Stimulated activated CD8-positive, alpha-beta memory T cell treated with anti-CD3 and anti-CD28 coated beads, Interleukin-12 subunit alpha, Interleukin-12 subunit beta, amount 100 ng/mL, for 1 hour (primary cell): ENCODE data around the gene MYO7A.

Experiments
- DNase-seq: peaks from one replicate; pipeline ENCODE4 v3.0.0-alpha.2; 2020; ENCODE audit warnings: low read depth

The MYO7A gene

GRCh38 chr11:77201991-77202841 lies 74.2 kb downstream of the MYO7A start:
- DNase-seq = no peak

DNA sequence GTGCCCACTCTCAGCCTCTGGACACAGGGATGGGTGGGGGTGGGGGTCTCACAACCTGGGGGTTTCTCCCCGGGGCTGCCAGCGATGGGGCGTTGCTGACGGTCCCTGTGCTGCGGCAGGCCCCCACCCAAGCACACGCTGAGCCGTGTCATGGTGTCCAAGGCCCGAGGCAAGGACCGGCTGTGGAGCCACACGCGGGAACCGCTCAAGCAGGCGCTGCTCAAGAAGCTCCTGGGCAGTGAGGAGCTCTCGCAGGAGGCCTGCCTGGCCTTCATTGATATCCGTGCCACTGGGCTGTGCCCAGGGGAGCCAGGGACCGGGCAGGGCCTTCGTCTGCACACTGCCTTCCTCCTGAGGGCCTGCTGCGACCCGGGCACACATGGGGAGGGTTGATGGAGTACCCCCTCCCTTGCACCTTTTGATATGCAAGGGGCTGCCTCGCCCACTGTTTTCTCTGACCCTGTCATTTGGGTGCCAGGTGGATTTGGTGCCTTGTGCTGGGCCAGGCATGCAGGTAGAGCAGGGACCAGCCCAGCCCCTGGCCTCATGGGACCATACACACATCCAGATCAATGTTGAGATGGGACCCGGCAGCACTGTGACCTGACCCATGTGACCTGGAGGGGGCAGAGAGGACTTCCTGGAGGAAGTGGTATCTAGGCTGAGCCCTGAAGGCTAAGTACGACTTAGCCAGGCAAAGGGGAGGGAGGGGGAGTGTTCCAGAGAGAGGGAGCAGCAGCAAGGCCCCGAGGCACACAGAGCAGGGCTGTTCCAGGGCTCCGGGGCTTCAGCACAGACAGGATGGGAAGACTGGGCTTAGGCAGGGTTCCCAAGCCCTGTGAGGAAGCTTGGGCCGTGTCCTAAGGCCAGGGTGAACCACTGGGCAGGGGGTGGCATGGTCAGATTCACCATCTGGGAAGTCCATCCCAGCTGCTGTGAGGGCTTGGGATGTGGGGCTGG lies 75.2 kb downstream of the MYO7A start:
- DNase-seq = no peak

GRCh38 chr11:77203901-77204753 lies 76.1 kb downstream of the MYO7A start:
- no peak for DNase-seq

GRCh38 chr11:77204754-77205466 lies 76.9 kb downstream of the MYO7A start:
- DNase-seq = no peak

DNA sequence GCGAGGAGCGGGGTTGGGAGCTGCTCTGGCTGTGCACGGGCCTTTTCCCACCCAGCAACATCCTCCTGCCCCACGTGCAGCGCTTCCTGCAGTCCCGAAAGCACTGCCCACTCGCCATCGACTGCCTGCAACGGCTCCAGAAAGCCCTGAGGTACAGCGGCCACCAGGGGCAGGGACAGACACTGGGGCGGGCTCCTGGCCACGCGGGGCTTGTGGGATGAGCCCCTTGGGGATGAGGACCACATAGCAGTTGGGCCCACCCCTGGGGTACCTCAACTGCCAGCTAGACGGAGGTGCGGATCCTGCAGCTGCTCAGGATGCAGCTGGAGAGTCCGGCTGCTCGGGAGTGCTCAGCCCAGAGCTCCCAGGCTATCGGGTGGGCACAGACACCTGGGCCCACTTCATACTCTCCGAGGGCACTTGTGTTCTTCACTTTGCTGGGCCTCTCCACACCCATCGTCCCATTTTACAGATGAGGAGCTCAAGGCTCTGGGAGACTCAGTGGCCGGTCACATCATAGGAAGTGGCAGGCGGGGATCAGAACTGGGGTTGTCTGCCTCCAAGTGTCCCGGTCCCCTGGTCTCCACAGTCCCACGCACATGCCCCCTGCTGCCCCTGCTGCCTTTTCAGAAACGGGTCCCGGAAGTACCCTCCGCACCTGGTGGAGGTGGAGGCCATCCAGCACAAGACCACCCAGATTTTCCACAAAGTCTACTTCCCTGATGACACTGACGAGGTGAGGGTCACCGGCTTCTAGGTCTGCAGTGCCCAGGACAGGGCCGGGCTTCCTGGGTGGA lies 77.6 kb downstream of the MYO7A start:
- DNase-seq = no peak

DNA sequence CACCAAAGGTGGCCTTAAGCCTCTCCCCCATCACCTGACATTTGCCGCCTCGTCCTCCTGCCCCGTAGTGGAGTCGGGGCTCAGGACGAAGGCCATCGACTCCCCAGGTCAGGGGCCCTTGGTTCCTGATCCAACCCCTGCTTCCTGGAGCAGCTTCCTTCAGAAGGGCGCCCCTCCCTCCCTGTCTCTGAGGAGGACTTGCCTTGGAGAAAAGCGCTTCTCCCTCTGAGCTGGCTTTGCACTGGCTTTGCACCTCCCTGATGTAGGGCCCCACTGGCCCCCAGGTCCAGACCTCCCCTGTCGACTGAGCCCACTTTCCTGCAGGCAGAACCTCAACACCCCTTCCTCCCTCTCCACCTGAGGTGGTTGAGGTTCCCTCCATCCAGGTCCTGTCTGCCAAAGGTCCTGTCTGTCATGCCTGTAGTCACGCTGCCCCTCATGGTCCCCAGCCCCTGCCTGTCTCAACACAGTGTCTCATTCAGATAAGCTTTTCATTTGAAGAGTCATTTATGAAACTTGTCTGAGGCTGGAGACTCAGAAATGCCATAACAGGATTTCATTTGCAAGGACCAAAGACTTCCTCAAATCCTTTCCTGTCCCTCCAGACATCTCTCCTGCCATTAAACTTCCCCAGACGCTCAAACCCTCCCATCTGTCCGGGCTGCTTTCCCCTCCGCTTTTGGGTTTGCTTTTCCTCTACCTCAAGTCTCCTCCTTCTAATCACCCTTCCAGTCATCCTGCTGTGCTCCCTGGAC lies 78.4 kb downstream of the MYO7A start:
- no peak for DNase-seq

GRCh38 chr11:77207019-77207485 lies 79.0 kb downstream of the MYO7A start:
- no peak for DNase-seq

- no peak for DNase-seq
Measured at GRCh38 chr11:77207618-77208313, 79.7 kb downstream of the MYO7A start.

- no peak for DNase-seq
Measured at GRCh38 chr11:77208535-77208934, 80.5 kb downstream of the MYO7A start.

DNA sequence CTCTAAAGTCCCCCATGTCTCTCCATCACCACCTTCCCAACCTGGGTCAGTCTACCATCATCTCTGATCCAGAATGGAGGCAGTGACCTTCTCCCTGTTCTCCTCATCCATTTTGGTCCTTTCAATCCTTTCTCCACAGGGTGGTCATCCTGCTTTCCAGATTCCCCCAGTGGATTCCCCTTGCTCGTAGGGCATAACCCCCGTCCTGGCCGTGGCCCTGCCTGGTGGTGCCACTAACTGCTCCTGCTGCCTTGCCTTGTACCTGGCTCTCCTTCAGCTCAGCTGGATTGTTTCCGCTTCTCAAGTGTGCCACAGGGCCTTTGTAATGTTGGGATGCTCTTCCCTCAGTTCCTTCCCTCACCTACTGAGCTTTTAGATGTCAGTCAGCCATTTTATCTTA lies 81.6 kb downstream of the MYO7A start:
- DNase-seq = no peak

DNA sequence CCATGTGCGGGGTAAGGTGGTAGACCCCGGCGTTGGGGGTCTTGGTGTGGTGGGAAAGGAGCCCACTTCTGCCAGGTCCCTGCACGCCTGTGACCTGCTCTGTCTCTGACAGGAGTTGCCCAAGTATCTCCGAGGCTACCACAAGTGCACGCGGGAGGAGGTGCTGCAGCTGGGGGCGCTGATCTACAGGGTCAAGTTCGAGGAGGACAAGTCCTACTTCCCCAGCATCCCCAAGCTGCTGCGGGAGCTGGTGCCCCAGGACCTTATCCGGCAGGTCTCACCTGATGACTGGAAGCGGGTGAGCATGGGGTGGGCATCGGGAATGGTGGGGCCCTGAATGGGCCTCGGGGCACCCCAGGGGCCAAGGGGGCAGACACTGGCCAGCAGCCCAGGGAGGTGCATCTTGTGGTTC lies 83.0 kb downstream of the MYO7A start:
- no peak for DNase-seq

- DNase-seq = no peak
Measured at GRCh38 chr11:77211594-77212251, 83.7 kb downstream of the MYO7A start.

DNA sequence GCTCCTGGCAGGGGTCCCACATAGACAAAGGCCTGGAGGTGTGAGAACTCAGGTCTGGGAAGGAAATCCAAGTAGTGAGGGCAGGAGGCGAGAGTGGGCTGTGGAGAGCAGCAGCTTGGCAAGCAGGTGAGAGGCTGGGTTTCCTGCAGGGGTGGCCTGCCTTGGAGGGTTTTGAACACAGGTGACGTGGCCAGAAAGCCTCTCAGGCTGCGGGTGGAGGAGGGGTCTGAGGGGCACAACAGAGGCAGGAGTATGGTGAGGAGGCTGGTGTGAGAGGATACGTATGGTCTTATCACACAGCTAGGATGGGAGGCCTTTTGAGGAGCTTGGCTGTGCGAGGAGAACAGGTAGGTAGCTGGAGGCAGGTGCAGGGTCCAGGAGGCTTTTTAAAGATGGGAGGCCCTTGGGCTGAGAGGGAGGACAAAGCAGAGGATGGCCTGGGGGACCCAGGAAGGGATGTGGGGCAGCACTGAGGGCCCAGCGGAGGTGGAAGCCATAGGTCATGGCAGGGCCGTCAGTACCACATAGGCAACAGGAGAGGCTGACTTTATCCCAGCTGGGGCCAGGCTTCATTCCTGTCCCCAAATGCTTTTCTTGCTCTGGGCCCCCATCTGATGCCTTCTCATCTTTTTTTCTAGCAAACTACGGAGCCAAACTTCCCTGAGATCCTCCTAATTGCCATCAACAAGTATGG lies 84.4 kb downstream of the MYO7A start:
- no peak for DNase-seq

DNA sequence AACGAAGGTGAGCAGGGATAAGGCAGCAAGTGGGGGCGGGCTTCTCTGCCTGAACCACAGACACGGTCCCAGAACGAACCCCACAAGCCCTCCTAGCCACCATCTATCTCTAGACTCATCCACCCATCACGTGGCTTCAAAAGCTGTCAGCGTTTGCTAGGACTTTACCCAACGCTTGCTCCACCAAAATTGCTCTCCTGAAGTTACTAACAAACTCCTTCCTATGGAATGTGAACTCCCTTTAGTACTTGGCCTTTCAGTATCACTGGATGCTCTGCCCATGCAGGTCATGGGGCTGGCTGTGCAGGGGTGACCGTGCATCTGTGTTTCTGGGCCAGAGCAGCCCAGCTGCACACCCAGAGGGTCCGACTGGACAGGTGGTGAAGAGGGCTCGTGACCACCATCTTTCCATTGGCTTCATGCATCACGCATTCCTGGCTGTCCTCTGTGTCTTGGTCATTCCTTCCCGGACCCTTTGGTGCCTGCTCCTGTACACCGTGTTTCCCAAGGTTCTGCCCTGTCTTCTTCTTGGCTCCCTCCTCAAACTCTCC lies 85.1 kb downstream of the MYO7A start:
- no peak for DNase-seq

DNA sequence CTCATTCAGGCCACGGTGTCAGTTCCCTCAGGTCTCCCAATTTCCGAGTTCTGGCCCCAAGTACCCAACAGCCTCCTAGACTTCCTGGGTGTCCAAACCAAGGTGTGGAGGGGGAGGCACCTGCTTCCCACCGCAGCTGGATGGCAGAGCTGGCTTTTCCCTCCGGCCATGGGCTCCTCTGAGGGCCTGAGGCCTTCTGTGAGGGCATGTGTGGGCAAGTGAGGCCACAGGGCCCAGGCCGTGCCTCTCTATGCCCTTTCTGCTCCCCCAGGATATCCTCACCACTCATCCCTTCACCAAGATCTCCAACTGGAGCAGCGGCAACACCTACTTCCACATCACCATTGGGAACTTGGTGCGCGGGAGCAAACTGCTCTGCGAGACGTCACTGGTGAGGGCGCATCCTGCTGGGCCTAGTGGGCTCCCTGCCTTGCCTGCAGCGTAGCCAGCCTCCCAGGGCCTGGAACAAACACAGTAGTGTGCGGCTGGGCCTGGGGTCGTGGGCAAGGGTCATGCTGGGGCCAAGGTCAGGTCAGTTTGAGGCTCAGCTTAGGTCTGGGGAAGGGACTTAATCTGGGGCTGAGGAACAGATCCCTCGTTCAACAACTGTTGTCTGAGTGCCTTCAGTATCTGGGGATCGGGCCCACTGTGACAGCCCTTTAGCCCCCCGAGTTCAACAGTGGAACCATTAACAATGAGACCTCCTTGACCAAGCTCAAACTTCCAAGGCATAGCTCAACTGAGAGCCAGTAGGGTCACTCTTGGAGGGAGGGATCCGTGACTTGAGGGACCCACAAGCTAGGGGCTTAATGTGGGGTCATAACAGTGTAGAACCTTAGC lies 85.8 kb downstream of the MYO7A start:
- DNase-seq = no peak

DNA sequence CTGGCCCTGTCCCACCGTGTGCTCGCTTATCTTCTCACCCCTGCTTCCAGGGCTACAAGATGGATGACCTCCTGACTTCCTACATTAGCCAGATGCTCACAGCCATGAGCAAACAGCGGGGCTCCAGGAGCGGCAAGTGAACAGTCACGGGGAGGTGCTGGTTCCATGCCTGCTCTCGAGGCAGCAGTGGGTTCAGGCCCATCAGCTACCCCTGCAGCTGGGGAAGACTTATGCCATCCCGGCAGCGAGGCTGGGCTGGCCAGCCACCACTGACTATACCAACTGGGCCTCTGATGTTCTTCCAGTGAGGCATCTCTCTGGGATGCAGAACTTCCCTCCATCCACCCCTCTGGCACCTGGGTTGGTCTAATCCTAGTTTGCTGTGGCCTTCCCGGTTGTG lies 86.5 kb downstream of the MYO7A start:
- DNase-seq = no peak

DNA sequence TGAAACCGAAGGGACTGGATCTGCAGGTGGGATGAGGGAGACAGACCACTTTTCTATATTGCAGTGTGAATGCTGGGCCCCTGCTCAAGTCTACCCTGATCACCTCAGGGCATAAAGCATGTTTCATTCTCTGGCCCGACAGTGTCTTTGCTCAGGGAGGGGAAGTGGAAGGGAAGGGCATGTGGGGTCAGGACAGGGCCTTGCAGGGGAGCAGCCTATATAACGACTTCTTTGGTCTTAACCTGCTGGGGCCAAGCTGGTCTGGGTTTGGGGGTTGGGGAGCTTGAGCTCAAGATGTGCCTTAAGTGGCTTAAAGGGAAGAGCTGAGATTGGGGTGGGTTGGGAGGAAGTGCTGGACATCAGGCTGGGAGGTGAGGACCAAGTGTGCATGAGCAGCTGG lies 87.1 kb downstream of the MYO7A start:
- DNase-seq = no peak
